Right atrium auricular region (tissue), 2 donors: ENCODE measurements around the gene SNPH. TPM values are rescaled to one million over a fixed set of nuclear protein-coding genes. Genes with fewer than 3 reads are reported as not detected.
"Not testable (repeated sequence)": the region's sequence is repeated elsewhere in the genome, so short reads cannot be mapped to it uniquely, and the experiment has no call there.

Experiments
- DNase-seq: peaks from one replicate; pipeline ENCODE4 v3.0.0-alpha.2; 2019; ENCODE audit warnings: low spot score
- H3K27ac ChIP-seq, 2 donors: fragments of 200-600 bp; sonication (generic); 1 replicate in 1 of 2; 2 replicates in 1 of 2; pipeline ENCODE4 v1.5.1; 2016 to 2019
- H3K27me3 ChIP-seq, 2 donors: fragments of 200-600 bp; sonication (generic); one replicate each; pipeline versions ENCODE4 v1.5.1 to v1.6.0; 2017 to 2019
- H3K36me3 ChIP-seq: fragments of 200-600 bp; sonication (generic); one replicate; pipeline ENCODE4 v1.5.1; 2016
- H3K4me1 ChIP-seq, 2 donors: fragments of 200-600 bp; sonication (generic); one replicate each; pipeline versions ENCODE4 v1.5.1 to v1.6.0; 2017 to 2019
- H3K4me3 ChIP-seq, 2 donors: fragments of 200-600 bp; sonication (generic); 1 replicate in 1 of 2; 2 replicates in 1 of 2; pipeline ENCODE4 v1.5.1; 2017 to 2019; ENCODE audit warnings: mild to moderate bottlenecking in 1 of 2, moderate library complexity in 1 of 2
- H3K9me3 ChIP-seq, 2 donors: fragments of 200-600 bp; sonication (generic); one replicate each; pipeline ENCODE4 v1.5.1; 2019
- total RNA-seq, 2 donors: library from RNA; depleted of rRNA; stranded (reverse); fragments of >200 nt; gene quantifications; one replicate each; pipeline ENCODE4 v1.1.0, GENCODE V29; 2016
- TF ChIP-seq, protein P1 (sequence below), 2 donors: fragments of 200-600 bp; sonication (generic); IDR thresholded peaks; one replicate each; pipeline ENCODE4 v1.5.1; 2019; ENCODE audit warnings: antibody characterized with exemption in 2 of 2

SNPH gene
- total RNA-seq, 2 donors from 2014 or later, result 5.0 to 10.1 TPM

DNA sequence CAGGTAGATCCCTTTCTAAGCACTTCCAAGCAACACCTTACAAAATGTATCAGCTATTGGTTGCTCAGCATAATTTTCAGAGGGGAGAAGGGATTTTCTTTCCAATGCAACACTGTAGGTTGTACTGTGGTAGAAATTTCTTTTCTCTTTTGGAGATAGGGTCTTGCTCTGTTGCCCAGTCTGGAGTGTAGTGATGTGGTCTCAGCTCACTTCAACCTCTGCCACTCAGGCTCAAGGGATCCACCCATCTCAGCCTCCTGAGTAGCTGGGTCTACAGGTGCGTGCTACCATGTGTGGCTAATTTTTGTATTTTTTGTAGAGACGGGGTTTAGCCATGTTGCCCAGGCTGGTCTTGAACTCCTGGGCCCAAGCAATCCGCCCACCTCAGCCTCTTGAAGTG is 24.0 kb upstream of the SNPH start:
- Histone ChIP-seq H3K4me3 (no peak overlapping the region), H3K27me3 (no peaks in the 10 kb centered on the region), H3K9me3 (no peaks in the 10 kb centered on the region), H3K27ac (no peak overlapping the region), H3K36me3 (no peaks in the 10 kb centered on the region), H3K4me1 (no peaks in the 10 kb centered on the region)
- DNase-seq, result no peak
- TF ChIP-seq, protein P1, sequence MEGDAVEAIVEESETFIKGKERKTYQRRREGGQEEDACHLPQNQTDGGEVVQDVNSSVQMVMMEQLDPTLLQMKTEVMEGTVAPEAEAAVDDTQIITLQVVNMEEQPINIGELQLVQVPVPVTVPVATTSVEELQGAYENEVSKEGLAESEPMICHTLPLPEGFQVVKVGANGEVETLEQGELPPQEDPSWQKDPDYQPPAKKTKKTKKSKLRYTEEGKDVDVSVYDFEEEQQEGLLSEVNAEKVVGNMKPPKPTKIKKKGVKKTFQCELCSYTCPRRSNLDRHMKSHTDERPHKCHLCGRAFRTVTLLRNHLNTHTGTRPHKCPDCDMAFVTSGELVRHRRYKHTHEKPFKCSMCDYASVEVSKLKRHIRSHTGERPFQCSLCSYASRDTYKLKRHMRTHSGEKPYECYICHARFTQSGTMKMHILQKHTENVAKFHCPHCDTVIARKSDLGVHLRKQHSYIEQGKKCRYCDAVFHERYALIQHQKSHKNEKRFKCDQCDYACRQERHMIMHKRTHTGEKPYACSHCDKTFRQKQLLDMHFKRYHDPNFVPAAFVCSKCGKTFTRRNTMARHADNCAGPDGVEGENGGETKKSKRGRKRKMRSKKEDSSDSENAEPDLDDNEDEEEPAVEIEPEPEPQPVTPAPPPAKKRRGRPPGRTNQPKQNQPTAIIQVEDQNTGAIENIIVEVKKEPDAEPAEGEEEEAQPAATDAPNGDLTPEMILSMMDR (IDR thresholded peaks at IDR 0.05), result no peak

DNA sequence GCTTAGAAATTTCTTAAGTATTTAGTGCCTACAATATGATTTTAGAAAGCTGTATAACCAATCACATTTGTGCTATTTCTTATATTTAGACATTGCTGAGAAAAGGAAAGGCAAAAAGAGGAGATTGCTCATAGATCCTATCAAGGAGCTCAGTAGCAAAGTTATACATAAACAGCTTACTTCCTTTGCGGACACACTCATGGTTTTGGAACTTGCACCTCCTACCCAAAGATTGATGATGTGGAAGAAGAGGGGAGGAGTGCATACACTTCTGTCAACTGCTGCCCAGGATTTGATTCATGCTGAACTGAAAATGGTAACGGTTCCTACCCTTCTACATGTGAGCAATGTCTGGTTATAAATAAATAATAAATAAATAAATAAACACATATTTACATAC is 23.6 kb upstream of the SNPH start:
- TF ChIP-seq, protein P1 (IDR thresholded peaks at IDR 0.05), result no peak
- Histone ChIP-seq H3K27me3 (no peaks in the 10 kb centered on the region), H3K9me3 (no peaks in the 10 kb centered on the region)

DNA sequence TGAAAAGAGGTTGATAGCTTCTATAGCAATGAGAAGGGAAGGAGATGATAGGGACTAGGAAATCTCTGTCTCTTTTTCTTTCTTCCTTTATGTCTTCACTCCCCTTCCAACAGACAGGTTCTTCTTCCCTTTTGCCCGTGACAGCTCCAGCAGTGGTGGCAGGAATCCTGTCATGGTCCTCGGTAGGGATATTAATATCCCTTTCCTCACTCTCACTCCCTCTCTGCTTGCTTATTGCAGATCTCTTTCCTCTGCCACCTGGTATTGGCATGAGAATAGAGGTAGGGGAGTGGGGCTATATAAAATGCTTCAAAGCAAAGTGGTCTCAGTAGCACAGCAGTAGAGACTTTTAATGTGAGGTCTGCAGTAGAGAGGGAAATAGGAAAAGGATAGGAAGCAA is 20.5 kb upstream of the SNPH start:
- Histone ChIP-seq H3K4me1 (no peaks in the 10 kb centered on the region), H3K27me3 (no peaks in the 10 kb centered on the region)
- TF ChIP-seq, protein P1 (IDR thresholded peaks at IDR 0.05), result no peak

More for the DNA sequence above, 23.6 kb upstream of the SNPH start:
- no peak for DNase-seq
- Histone ChIP-seq H3K4me1 (no peaks in the 10 kb centered on the region), H3K4me3 (no peak overlapping the region), H3K36me3 (no peaks in the 10 kb centered on the region), H3K27ac (no peak overlapping the region)

DNA sequence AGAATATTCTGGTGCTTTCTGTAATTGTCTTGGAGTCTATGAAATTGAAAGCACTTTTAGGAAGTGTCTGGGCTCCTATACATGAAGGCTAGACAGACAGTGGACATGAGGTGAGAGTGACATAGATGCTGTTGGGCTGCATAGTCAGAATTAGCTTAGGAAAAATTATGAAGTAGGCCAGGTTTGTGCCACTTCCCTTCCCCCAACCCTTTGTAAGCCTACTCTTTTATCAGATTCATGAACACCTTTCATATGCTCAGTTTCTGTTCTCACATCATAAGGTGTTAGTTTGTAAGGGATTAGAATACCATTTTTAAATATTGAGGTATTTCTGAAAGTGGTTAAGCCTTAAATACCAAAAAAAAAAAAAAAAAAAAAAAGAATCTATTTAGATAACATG is 18.4 kb upstream of the SNPH start:
- no peaks in the 10 kb centered on the region for H3K4me1 ChIP-seq
- no peak overlapping the region for H3K27ac ChIP-seq
- no peaks in the 10 kb centered on the region for H3K9me3 ChIP-seq
- TF ChIP-seq, protein P1 (IDR thresholded peaks at IDR 0.05), result no peak
- DNase-seq, result no peak
- no peaks in the 10 kb centered on the region for H3K27me3 ChIP-seq
- no peak overlapping the region for H3K4me3 ChIP-seq
- H3K36me3 ChIP-seq, result no peaks in the 10 kb centered on the region

More for the DNA sequence above, 20.5 kb upstream of the SNPH start:
- no peak for DNase-seq
- Histone ChIP-seq H3K27ac (no peak overlapping the region), H3K9me3 (no peaks in the 10 kb centered on the region), H3K36me3 (no peaks in the 10 kb centered on the region), H3K4me3 (no peak overlapping the region)

DNA sequence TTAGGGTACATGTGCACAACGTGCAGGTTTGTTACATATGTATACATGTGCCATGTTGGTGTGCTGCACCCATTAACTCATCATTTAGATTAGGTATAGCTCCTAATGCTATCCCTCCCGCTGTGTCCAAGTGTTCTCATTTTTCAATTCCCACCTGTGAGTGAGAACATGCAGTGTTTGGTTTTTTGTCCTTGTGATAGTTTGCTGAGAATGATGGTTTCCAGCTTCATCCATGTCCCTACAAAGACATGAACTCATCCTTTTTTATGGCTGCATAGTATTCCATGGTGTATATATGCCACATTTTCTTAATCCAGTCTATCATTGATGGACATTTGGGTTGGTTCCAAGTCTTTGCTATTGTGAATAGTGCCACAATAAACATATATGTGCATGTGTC is 15.8 kb upstream of the SNPH start:
- DNase-seq, H3K27me3 ChIP-seq, H3K4me3 ChIP-seq, H3K36me3 ChIP-seq, H3K27ac ChIP-seq, H3K9me3 ChIP-seq, H3K4me1 ChIP-seq: not testable (repeated sequence)

DNA sequence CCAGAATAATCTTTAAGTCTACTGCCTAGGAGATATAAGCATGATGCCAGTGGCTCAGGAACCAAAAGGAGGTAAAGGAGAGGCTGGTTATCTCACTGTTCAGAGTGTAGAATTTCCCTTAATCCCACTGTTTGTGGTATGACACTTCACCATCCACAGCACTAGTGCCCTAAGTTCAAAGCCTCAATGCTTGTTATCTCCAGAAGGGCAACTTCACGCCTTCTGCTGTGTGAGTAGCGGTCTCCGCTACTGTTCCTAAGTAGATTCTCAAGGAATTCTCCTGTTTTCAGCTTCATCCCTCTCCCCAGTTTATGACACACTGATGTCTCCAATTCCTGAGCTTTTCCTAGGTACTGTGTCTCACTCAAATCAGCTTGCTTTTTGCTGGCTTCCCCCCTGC is 13.7 kb upstream of the SNPH start:
- H3K27me3 ChIP-seq, result no peaks in the 10 kb centered on the region
- DNase-seq, result no peak
- H3K4me1 ChIP-seq, result no peaks in the 10 kb centered on the region
- no peaks in the 10 kb centered on the region for H3K9me3 ChIP-seq
- H3K36me3 ChIP-seq, result no peaks in the 10 kb centered on the region
- no peak overlapping the region for H3K27ac ChIP-seq
- TF ChIP-seq, protein P1 (IDR thresholded peaks at IDR 0.05), result no peak
- no peak overlapping the region for H3K4me3 ChIP-seq
